ENCODE results near the gene HSPB6.

Gene HSPB6

GRCh38 chr19:35736913-35737886 is 19.6 kb downstream of the HSPB6 start:
- no peak for TF ChIP-seq JUND (IDR thresholded peaks at IDR 0.05; ENCODE audit: low read depth)
- DNase-seq (ENCODE audit: low read depth in 1 of 2, low spot score in 1 of 2), result peak in 1 of 2 experiments; percentile 35
- in situ Hi-C loops (cut with HindIII; ENCODE audit: low pct_unique_long_range_greater_than_20kb, low sequenced_read_pairs), result no loop called here

GRCh38 chr19:35734889-35735288 is 21.9 kb downstream of the HSPB6 start:
- DNase-seq (ENCODE audit: low read depth in 1 of 2, low spot score in 1 of 2), result no peak
- in situ Hi-C loops (cut with HindIII; ENCODE audit: low pct_unique_long_range_greater_than_20kb, low sequenced_read_pairs), result no loop called here
- TF ChIP-seq JUND (IDR thresholded peaks at IDR 0.05; ENCODE audit: low read depth), result no peak

- TF ChIP-seq JUND (IDR thresholded peaks at IDR 0.05; ENCODE audit: low read depth), result no peak
- in situ Hi-C loops (cut with HindIII; ENCODE audit: low pct_unique_long_range_greater_than_20kb, low sequenced_read_pairs), result no loop called here
- no peak for DNase-seq (ENCODE audit: low read depth in 1 of 2, low spot score in 1 of 2)
Measured at GRCh38 chr19:35734273-35734672, 22.6 kb downstream of the HSPB6 start.

GRCh38 chr19:35733180-35734125 is 23.4 kb downstream of the HSPB6 start:
- TF ChIP-seq JUND (IDR thresholded peaks at IDR 0.05; ENCODE audit: low read depth), result no peak
- in situ Hi-C loops (cut with HindIII; ENCODE audit: low pct_unique_long_range_greater_than_20kb, low sequenced_read_pairs), result no loop called here
- DNase-seq (ENCODE audit: low read depth in 1 of 2, low spot score in 1 of 2), result no peak

- in situ Hi-C loops (cut with HindIII; ENCODE audit: low pct_unique_long_range_greater_than_20kb, low sequenced_read_pairs), result no loop called here
- DNase-seq (ENCODE audit: low read depth in 1 of 2, low spot score in 1 of 2), result no peak
- no peak for TF ChIP-seq JUND (IDR thresholded peaks at IDR 0.05; ENCODE audit: low read depth)
Measured at GRCh38 chr19:35732540-35733179, 24.2 kb downstream of the HSPB6 start.

GRCh38 chr19:35731779-35732405 is 24.9 kb downstream of the HSPB6 start:
- no peak for TF ChIP-seq JUND (IDR thresholded peaks at IDR 0.05; ENCODE audit: low read depth)
- in situ Hi-C loops (cut with HindIII; ENCODE audit: low pct_unique_long_range_greater_than_20kb, low sequenced_read_pairs), result no loop called here
- DNase-seq (ENCODE audit: low read depth in 1 of 2, low spot score in 1 of 2), result no peak

GRCh38 chr19:35731353-35731752 is 25.5 kb downstream of the HSPB6 start:
- TF ChIP-seq JUND (IDR thresholded peaks at IDR 0.05; ENCODE audit: low read depth), result no peak

GRCh38 chr19:35730326-35730725 is 26.5 kb downstream of the HSPB6 start:
- DNase-seq (ENCODE audit: low read depth in 1 of 2, low spot score in 1 of 2), result no peak
- no peak for TF ChIP-seq JUND (IDR thresholded peaks at IDR 0.05; ENCODE audit: low read depth)
- in situ Hi-C loops (cut with HindIII; ENCODE audit: low pct_unique_long_range_greater_than_20kb, low sequenced_read_pairs), result no loop called here

More at GRCh38 chr19:35731353-35731752, 25.5 kb downstream of the HSPB6 start:
- DNase-seq (ENCODE audit: low read depth in 1 of 2, low spot score in 1 of 2), result peak in 1 of 2 experiments; percentile 87
- in situ Hi-C loops (cut with HindIII; ENCODE audit: low pct_unique_long_range_greater_than_20kb, low sequenced_read_pairs), result no loop called here

- no peak for DNase-seq (ENCODE audit: low read depth in 1 of 2, low spot score in 1 of 2)
- TF ChIP-seq JUND (IDR thresholded peaks at IDR 0.05; ENCODE audit: low read depth), result no peak
- in situ Hi-C loops (cut with HindIII; ENCODE audit: low pct_unique_long_range_greater_than_20kb, low sequenced_read_pairs), result no loop called here
Measured at GRCh38 chr19:35729763-35730162, 27.1 kb downstream of the HSPB6 start.

GRCh38 chr19:35729021-35729420 is 27.8 kb downstream of the HSPB6 start:
- TF ChIP-seq JUND (IDR thresholded peaks at IDR 0.05; ENCODE audit: low read depth), result no peak
- in situ Hi-C loops (cut with HindIII; ENCODE audit: low pct_unique_long_range_greater_than_20kb, low sequenced_read_pairs), result no loop called here
- no peak for DNase-seq (ENCODE audit: low read depth in 1 of 2, low spot score in 1 of 2)

- no peak for TF ChIP-seq JUND (IDR thresholded peaks at IDR 0.05; ENCODE audit: low read depth)
- in situ Hi-C loops (cut with HindIII; ENCODE audit: low pct_unique_long_range_greater_than_20kb, low sequenced_read_pairs), result no loop called here
- no peak for DNase-seq (ENCODE audit: low read depth in 1 of 2, low spot score in 1 of 2)
Measured at GRCh38 chr19:35727956-35728706, 28.7 kb downstream of the HSPB6 start.
